ENCODE data around the gene CAMKMT.
"Not testable (repeated sequence)": the region's sequence is repeated elsewhere in the genome, so short reads cannot be mapped to it uniquely, and the experiment has no call there.

DNA sequence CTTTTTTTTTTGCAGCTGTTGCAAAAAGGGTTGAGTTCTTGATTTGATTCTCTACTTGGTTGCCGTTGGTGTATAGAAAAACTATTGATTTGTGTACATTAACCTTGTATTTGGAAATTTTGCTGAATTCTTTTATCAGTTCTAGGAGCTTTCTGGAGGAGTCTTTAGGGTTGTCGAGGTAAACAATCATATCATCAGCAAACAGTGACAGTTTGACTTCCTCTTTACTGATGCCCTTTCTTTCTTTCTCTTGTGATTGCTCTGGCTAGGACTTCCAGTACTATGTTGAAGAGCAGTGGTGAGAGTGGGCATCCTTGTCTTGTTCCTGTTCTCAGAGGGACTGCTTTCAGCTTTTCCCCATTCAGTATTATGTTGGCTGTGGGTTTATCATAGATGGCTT, 23.5 kb downstream of the CAMKMT start:
- TF ChIP-seq, protein P1, sequence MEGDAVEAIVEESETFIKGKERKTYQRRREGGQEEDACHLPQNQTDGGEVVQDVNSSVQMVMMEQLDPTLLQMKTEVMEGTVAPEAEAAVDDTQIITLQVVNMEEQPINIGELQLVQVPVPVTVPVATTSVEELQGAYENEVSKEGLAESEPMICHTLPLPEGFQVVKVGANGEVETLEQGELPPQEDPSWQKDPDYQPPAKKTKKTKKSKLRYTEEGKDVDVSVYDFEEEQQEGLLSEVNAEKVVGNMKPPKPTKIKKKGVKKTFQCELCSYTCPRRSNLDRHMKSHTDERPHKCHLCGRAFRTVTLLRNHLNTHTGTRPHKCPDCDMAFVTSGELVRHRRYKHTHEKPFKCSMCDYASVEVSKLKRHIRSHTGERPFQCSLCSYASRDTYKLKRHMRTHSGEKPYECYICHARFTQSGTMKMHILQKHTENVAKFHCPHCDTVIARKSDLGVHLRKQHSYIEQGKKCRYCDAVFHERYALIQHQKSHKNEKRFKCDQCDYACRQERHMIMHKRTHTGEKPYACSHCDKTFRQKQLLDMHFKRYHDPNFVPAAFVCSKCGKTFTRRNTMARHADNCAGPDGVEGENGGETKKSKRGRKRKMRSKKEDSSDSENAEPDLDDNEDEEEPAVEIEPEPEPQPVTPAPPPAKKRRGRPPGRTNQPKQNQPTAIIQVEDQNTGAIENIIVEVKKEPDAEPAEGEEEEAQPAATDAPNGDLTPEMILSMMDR (IDR thresholded peaks at IDR 0.05), result not testable (repeated sequence)
- TF ChIP-seq POLR2AphosphoS5 (IDR thresholded peaks at IDR 0.05), result not testable (repeated sequence)
